Forelimb muscle (tissue), 1 donor: Measurements from ENCODE around the gene DVL2. TPM values are rescaled to one million over a fixed set of nuclear protein-coding genes. Genes with fewer than 3 reads are reported as not detected.

ENCODE experiments used
- DNase-seq: peaks from one replicate; pipeline ENCODE4 v3.0.0-alpha.2; 2013; ENCODE audit warnings: low read depth
- polyA plus RNA-seq: library from polyadenylated mRNA; unstranded; fragments of 120-200 nt; gene quantifications from one replicate; pipeline ENCODE4 v1.2.1, GENCODE V29; 2013; ENCODE audit not compliant: insufficient read length

DVL2 gene
- polyA plus RNA-seq, 1 donor, result 36.2 TPM

GRCh38 chr17:7219812-7220592 is 14.3 kb downstream of the DVL2 start, which contains the start of the genes ACADVL and DLG4:
TSS of gene ACADVL (plus strand) at chr17:7219938. CDS start at chr17:7219985, 47 bp downstream.
TSS of gene DLG4 (minus strand) at chr17:7219836.
- DNase-seq, result peak; percentile 70

GRCh38 chr17:7219229-7219811 is 15.0 kb downstream of the DVL2 start:
- DNase-seq, result no peak

DNA sequence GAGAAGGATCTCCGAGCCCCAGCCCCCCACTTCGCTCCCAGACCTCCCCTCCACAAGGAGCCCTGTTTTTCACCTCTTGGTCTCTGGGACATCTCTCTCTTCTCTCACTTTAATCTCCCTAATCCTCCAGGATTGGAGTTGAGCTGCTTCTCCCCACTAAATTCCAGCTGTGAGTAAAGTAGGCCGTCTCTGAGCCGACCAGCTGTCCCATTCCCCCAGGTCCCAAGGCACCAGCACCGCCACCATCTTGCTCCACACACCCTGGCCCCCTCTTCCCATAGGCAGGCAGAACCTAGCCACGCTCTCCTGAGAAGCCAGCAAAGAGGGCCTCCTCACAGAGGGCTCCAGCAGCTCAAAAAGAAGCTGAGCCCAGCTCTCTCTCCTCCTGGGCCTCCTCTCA is 15.6 kb downstream of the DVL2 start:
- no peak for DNase-seq

DNA sequence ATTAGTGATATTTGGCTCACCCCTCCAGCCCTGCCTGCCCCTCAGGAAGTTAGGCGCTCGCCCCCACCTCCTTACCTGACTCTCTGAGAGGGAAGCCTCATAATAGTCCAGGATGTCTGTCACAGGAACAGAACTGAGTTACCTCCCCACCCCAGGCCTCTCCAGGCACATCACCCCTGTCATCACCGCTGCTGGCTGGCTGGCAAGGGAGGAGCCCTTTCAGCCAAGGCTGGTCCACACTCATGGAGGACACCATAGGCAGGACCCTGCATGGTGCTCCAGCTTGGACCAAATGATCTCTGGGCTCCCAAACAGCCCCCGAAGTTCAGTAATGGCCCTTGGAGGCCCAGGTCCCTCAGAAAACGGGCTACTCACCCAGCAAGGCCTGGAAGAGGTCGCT is 16.2 kb downstream of the DVL2 start:
- DNase-seq, result no peak

DNA sequence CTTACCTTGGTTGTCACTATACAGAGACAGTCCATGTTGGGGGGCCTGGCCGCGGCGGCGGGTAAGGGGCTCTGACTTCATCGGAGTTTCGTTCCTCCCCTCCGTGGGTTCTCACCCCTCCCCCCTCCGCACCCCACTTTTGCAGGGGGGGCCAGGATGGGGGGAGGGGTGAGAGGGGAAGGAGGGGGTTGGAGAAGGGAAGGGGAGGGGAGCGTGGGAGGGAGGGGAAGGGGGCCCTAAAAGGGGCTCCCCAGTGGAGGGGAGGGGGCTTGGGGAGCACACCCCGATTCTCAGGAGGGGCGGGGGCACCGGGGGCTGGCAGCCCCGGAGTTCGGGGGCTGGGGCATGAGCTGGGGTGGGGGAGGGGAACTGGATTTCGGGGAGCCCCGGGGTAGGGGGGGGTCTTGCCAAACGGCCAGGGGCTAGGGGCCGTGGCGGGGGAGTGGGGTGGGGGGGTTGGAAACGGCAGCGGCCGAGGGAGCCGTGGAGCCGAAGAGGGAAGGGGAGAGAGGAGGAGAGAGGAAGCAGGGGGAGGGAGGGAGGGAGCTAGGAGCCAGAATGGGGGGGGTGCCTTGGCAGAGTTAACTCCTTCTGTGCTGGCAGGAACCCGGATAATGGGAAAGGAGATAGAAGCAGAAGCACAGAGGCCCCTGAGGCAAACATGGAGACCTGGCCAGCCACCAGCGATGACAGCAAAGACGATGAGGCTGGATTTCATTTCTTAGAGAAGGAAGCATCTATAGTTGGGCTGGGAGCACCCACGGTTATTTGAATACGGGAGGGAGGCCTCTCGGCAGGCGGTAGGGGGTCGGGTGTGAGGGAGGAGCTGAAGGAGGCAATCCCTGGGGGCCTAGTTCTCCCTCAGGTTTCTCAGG is 17.0 kb downstream of the DVL2 start:
- DNase-seq, result no peak

GRCh38 chr17:7216242-7217112 is 17.8 kb downstream of the DVL2 start:
- DNase-seq, result no peak

GRCh38 chr17:7215652-7216180 is 18.6 kb downstream of the DVL2 start:
- DNase-seq, result no peak

GRCh38 chr17:7215136-7215638 is 19.1 kb downstream of the DVL2 start:
- no peak for DNase-seq

DNA sequence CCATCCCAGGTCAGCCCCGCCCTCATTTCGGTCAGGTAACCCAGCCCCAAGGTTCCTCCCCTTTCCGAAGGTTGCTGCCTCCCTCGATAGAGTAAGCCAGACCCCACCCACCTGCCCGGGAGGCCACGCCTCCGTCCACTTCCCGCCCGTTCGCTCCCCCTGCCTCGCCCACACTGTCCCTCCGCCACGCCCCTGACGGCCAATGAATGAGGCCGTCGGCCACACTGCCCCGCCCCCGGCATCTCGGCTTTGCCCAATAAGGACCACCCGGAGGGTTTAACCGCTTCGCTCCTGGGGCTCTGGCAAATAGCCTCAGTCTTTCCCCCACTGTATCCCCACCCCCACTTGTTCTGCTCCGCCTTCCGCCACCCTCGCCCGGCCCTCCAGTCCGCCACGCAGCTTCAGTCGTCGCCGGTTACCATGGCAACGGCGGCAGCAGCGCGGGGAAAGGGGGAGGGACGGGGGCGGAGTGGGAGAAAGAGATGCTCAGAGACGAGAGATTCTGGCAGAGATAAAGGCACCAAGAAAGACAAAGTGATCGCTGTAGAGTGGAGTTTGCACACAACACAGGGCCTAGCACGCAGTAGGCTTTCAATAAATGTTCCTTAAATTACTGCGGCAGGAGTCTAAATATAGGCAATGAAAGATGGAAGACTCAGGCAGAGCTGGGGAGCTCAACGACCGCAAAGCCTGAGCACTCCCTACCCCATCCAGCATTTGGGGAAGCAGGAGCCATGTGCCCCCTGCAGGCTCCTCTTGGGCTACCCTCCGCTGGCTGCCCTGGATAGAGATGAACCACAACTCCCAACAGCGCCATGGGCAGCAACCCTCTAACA is 19.8 kb downstream of the DVL2 start:
- peak; percentile 90 for DNase-seq

GRCh38 chr17:7213895-7214299 is 20.4 kb downstream of the DVL2 start:
- peak; percentile 84 for DNase-seq

DNA sequence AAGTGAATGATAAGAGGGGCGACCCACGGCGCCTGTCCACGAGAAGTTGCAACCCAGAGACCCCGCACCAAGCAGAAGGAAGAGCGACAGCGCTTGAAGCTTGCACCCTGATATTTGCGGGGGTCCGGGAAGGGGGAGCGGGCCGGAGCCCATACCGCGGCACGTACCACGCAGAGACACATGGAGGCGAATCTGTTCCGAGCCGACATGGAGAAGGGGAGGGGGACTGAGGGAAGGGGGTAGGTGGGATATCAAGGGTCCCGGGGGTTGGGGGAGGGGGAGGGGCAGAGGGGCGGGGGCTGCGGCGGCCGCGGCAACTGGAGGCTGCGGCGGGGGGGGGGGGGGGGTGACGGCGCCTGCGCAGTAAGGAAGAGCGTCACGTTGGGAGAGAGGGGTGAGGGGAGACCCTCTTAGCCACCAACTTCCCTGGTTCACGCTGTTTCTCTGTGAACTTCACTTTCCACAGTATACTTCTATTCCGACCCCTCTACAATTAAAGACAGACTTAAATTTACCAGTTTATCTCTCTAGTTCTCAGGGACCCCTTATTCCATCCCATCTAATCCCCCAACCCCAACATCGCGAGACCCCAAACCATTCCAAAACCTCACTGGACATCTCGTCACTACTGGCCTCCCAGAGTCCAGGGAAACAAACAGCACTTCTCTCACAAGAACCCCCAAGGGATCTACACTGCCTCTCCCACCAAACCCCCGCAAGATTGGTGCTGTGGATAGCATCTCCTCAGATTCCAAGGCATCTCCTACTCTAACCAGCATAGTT is 22.6 kb downstream of the DVL2 start:
- DNase-seq, result no peak

DNA sequence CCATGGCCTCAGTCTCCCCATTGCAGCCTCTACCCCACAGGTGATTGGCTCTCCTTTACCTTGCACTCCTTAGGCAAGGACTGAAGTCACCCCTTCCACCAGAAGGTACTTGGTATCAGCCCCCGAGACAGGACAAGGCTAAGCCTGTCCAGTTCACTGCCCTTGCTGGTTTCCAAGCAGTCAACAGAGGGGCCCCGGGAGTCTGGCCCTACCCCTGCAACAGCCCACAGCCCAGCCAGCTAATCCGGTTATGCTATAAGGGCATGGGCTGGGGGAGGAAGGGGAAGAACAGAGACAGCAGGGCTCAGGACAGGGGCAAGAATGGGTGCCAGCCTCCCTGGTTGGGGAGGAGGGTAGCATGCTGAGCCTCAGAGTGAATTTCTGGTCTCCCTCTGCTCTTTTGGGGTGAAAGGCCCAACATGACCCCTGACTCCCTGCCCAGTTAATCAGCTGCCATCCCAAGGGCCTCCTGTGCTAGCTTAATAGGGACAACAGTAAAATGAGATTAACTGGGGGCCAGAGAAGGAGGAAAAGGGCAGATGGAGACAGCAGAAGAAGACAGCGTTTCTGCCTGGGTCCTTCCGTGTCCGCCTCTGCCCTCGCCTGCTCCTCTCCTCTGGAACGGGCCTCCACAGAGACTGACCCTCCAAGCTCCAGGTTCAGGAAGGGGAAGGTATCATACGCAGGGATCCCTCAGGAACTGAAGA is 25.4 kb downstream of the DVL2 start:
- DNase-seq, result no peak

GRCh38 chr17:7208027-7208571 is 26.2 kb downstream of the DVL2 start:
- DNase-seq, result no peak

DNA sequence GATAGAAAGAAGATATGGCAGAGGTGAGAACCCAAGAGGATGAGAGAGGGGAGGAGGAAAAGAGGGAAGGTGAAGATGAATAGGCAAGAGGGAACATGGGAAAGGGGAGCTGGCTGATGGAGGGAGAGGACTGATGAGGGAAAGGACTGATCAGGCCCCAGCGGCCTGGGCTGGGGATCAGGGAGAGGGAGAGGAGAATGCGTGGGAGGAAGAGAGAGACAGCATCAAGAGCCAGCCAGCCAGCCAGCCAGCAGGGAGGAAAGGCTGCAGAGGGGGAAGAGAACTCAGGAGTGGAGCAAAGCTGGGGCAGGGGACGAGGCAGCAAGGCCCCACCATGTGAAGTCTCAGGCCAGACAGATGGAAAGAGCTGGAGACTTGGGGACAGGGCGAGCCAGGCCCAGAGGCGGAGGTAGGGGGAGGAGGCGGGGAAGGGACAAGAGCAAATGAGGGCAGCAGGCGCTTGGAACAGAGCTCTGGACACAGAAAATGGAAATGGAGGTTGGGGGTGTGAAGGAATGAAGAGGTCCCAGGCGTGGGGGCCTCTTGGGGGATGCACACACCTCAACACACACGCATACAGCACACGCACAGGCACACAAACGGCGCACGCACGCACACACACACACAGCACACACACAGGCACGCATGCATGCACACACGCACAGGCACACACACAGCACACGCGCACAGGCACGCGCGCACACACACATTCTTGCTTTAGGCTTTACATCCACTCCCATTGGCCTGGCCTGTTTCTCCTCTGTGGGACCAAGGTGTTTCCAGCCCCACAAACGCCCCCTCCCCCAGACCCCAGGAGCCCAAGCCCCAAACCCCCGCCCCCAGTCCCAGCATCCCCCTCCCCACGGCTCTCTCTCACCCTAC is 27.0 kb downstream of the DVL2 start:
- no peak for DNase-seq

DNA sequence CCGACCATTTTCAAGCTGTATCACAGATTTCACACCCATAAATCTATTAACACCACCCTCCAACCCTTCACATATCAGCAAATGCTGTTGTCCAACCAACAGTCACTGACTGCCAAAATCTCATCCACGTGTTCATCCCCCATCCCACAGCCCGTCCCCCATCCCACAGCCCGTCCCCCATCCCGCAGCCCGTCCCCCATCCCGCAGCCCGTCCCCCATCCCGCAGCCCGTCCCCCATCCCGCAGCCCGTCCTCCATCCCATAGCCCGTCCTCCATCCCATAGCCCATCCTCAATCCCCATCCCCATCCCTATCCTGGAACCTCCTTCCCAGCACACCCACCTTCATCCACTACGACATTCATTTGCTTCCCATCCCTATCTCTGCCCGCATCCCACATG is 28.8 kb downstream of the DVL2 start:
- DNase-seq, result no peak

- no peak for DNase-seq
Measured at GRCh38 chr17:7204828-7205461, 29.4 kb downstream of the DVL2 start.

DNA sequence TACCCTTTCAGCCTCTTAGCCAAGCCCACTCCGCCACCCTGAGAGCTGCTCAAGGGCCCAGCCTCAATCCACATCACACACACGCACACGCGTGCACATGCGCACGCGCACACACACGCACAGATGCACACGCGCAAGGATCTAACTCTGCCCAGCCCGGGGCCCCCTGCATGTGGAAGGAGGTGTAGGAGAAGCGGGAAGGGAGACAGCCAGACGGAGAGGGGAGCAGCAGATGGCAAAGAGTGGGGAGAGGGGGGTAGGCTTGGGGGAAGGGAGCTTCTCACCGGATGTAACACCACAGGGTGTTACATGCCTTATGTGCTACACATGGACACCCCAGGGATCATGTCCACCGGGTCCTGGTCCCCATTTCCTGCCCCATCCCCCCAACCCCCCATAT is 30.0 kb downstream of the DVL2 start:
- no peak for DNase-seq
